LoVo (cell line): ENCODE data around the gene ZNF530.
A peak's percentile ranks its signal among the peaks of the same experiment; 100 is the strongest.

ENCODE experiments used
- DNase-seq: peaks from one replicate; pipeline ENCODE4 v3.0.0-alpha.2; 2016; ENCODE audit warnings: low spot score

The ZNF530 gene

DNA sequence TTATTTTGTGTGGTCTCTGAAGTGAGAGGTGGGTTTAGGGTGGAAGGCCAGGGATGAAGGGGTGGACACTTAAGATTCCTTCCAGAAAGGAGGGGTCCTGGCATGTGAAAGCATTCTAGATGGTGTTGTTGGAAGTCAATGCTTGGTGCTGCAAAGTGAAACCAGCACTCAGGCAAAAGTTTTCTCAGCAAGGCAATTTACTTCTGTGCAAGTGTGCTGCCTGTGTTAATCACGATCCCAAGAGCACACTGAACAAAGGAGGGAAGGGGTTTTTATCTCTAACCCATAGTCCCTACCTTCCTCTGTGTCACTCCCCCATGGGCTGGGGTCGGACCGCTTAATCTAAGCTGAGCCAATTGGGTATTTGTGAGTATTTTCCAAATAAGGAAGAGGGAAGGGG lies 15.7 kb downstream of the ZNF530 start:
- no peak for DNase-seq

DNA sequence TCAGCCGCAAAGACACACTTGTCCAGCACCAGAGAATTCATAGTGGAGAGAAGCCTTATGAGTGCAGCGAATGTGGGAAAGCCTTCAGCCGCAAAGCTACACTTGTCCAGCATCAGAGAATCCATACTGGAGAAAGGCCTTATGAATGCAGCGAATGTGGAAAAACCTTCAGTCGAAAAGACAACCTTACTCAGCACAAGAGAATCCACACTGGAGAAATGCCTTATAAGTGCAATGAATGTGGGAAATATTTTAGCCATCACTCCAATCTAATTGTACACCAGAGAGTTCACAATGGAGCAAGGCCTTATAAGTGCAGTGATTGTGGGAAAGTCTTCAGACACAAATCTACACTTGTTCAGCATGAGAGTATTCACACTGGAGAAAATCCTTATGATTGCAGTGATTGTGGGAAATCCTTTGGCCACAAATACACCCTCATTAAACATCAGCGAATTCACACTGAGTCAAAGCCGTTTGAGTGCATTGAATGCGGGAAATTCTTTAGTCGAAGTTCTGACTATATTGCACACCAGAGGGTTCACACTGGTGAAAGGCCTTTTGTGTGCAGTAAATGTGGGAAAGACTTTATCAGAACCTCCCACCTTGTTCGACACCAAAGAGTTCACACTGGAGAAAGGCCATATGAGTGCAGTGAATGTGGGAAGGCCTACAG lies 21.1 kb downstream of the ZNF530 start:
- no peak for DNase-seq

DNA sequence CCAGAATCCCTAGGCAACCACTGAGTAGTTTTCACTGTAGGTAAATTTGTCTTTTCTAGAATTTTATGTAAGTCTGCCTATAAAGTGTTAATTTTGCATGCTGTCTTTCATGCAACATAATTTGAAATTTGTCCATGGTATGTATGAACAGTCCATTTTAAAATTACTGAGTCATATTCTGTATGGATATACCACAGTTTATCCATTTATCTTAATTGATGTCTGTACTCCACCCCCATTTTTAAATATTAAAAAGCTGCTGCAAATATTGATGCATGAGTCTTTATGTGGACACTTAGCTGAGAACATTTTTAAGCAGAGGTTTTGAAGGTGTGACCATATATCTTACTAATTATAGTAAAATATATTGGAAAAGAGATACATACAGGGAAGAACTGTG lies 23.4 kb downstream of the ZNF530 start:
- DNase-seq = no peak

DNA sequence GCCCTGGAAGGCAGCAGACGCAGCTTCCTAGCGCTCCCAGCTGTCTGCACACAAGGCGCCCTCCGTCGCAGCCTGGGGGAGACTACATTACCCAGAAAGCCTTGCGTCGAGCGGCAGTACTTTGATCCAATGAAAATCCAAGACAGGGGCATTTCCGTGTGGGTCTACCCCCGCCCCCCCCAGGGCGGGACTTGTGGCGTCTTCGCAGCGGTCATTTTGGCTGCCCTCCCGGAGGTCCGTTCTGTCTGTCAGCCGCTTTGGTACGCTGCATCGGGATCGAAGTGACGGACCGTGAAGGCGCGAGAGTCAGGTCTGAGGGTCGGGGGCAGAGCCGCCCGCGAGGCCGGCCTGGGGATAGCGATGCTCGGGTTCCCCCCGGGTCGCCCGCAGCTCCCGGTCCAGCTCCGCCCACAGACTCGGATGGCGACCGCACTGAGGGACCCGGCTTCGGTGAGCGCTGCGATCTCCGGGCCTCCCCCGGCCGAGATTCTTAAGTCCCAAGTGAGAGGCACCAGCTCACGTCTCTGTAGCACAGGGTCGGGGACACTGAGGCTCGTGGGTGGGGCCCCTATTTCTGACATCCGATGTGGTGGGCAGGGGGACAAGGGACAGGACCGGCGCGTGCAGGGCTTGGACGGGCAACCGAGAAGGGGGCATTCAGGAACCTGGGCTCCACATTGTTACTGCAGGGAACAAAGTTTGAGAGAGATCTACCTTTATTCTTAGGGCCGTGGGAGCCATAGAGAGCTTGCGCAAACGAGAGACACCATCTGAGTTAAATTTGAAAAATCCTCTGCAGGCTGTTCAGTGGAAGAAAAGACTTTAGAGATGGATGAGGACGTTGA lies 33.5 kb downstream of the ZNF530 start, which contains the start of gene ZNF211:
ZNF211 (plus strand) TSS at position 182 of the 845 bp plus-strand sequence; CDS start at position 361, 179 bp downstream.
- peak; percentile 16 for DNase-seq

DNA sequence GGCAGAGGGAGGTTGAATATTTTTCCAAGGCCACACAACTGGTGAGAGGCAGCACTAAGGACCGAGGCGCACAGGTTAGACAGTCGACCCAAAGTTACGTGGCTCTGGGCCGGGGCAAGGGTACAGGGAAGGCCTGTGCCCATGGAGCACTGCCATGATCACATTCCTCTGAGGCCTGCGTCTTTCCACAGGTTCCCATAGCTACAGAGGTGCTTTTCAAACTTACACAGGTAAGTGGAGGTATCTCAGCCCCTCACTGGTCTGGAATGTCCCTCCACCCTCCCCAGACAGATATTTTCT lies 34.1 kb downstream of the ZNF530 start:
- no peak for DNase-seq

DNA sequence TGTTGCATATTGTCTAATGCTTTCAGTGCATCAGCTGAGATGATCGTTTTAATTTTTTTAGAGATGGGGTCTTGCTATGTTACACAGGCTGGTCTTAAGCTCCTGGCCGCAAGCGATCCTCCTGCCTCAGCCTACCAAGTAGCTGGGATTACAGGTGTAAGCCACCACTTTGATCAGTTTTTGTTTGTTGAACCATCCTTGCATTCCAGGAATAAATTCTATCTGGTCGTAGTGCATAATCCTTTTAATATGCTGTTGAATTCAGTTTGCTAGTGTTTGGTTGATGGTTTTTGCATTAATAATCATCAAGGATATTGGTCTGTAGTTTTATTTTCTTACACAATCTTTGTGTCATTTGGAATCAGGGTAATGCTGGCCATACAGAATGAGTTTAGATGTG lies 37.7 kb downstream of the ZNF530 start:
- no peak for DNase-seq

DNA sequence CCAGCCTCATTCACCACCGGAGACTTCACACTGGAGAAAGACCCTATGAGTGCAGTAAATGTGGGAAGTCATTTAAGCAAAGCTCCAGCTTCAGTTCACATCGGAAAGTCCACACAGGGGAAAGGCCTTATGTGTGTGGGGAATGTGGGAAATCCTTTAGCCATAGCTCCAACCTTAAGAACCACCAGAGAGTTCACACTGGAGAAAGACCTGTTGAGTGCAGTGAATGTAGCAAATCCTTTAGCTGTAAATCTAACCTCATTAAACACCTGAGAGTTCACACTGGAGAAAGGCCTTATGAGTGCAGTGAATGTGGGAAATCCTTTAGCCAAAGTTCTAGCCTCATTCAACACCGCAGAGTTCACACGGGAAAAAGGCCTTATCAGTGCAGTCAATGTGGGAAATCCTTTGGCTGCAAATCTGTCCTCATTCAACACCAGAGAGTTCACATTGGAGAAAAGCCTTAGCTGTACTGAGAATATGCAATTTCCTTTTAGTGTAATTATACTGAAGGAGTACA lies 42.1 kb downstream of the ZNF530 start:
- no peak for DNase-seq

DNA sequence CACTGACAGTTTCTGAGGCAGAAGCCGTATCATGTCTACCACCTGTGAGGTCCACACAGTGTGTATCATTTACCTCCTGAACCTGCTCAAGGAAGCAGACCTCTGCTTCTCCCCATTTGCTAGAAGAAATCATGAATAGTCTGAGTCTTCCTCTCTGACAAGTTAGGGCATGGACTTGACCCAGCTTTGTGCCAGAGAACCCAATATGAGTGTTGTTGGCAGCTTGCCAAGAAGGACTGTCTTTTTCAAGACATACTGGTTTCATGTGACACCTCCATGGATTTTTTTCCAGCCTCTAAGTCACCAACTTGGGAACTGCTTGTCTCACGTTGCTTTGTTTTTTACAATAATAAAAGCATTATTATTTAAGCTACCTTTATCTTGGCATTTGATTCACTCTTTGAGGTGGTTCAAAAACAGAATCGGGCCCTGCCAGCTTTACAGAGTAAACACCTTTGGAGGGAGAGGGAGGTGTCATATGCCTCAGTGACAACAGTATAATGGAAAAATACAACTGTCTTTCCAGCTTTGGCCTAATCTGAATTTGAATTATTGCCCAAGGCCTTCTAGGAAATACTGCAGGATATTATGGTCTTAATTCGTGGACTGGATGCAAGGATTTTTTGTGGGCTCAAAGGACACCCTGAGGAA lies 42.8 kb downstream of the ZNF530 start:
- DNase-seq = no peak

DNA sequence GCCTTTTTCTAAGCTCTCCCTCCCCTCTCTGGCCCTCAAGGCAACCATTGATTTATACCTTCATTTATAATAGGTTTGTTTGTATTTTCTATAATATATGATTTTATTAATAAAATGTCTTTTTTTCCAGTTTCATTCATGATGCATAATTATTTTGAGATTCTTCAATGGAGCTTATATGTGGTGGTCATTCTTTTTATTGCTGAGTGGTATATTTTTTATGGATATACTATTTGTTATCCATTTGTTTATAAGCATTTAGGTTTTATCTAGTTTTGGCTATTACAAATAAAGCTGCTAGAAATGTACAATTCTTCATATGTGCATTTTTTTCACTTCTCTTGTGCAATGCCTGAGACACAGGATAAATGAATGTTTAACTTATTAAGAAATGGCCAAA lies 44.0 kb downstream of the ZNF530 start:
- DNase-seq = no peak

DNA sequence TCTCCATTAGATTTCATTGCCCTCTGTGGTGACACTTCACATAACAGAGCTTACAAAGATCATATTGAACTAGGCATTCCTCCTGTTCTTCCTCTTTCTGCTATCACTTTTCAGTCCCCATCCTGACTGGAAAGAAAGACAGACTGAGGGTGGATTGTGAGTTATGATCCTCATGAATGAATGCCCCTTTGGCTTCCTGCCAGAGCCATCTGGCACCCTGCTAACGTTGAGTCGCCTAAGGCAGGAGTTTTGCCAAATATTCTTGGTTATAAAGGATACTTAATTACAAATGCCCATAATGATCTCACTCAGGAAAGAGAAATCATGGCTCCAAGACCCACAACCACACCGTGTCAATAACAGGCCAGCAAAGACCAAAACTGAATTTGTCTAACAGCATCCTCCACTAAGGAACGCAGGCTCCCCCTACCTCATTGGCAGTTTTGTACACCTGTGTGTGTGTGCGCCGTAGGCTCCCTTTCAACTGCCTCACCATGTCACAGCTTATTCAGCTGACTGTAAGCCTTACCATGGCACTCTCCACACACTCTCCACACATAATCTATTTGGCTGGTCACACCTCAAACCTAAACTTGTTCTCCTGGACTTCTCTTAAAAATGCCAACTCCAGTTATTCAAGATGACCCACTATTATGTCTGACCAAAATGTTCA lies 48.8 kb downstream of the ZNF530 start:
- DNase-seq = no peak

DNA sequence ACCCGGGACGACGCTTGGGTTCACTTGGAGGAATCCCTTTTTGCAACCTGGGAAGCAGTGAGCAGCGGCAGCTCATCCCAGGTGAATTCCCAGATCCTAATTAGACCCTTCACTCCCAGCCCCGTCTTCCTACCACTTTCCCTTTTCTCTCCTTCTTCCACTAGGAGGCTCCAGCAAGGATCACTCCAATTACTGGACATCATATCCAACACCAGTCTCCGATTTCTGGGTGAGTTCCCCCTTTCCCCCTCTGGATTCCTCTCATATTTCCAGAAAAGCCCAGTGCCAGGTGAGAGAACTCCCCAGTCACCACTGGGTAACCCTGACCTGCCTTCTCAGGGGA lies 51.9 kb downstream of the ZNF530 start:
- no peak for DNase-seq

DNA sequence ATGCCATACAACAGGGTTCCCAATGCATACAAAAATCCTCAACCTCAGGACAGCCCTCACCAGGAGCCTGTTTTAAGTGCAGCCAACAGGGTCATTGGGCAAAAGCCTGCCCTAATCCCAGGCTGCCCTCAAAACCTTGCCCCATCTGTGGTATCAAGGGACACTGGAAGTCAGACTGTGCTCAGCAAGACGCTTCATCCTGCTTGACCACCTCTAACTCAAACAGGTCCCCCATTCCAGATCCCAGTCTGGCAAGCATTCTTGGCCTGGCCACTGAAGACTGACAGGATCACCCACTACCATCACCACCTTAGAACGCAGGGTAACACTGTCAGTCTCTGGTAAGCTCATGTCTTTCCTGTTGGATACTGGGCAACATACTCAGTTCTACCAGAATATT lies 54.0 kb downstream of the ZNF530 start:
- DNase-seq = no peak

DNA sequence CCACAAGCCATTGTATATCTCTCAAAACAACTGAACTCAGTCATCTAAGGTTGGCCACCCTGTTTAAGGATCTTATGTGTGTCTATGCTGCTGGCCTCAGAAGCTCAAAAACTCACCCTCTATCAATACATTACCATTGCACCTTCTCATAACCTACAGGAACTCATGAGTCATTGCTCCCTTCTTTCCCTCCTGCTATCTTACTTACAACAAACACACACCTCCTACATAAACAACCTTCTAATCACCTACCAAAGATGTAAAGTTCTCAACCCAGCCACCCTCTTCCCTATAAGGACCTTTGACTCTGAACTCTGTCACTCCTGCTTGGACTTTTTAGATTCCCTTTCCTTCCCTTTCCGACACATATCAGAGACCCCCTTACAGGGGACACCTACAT lies 55.8 kb downstream of the ZNF530 start:
- DNase-seq = no peak

DNA sequence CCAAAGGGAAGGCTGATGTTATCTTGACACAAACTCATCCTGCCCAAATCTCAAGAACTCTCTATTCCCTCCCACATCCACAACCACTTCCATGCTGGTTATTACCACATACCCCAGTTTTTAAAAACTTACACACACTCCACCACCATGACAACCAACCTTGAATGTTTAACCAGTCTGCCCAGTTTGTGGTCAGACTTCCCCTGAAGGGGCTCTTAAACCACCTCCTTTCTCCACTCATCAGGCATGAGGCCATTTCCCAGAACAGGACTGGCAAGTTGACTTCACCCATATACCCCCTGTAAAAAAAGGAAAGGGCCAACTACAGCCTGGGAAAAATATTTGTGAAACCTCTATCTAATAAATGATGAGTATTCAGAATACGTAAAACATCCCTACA lies 56.7 kb downstream of the ZNF530 start:
- no peak for DNase-seq
